Epithelial cell of prostate (primary cell): Measurements from ENCODE around the gene COLEC12.
"Not testable (repeated sequence)": the region's sequence is repeated elsewhere in the genome, so short reads cannot be mapped to it uniquely, and the experiment has no call there.

Experiments used
- DNase-seq: peaks from one replicate; pipeline ENCODE4 v3.0.0-alpha.2; 2011; ENCODE audit warnings: low read depth, low spot score
- H3K27ac ChIP-seq: fragments of 450-650 bp; 2 replicates; pipeline ENCODE4 v1.5.1; 2017; ENCODE audit warnings: mild to moderate bottlenecking

COLEC12 gene

DNA sequence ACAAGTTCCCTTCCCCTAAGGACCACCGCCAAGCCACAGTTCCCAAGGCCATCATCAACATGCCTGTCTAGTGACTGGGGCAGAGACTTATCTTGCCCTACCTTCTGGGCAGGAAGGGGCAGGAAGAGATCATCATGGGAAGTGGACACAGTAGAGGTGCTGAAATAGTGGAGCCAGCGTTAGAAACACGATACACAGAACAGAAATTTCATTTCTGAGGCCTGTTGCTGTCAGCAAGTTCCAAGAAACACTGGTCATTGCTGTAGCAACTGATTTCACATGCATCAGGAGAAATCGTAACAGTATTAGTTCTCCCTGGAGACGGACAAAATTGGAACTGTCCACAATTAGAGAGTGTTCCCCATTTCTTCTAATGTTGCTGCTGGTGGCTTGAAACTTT, 83.0 kb downstream of the COLEC12 start:
- no peak overlapping the region for H3K27ac ChIP-seq
- DNase-seq: no peak

DNA sequence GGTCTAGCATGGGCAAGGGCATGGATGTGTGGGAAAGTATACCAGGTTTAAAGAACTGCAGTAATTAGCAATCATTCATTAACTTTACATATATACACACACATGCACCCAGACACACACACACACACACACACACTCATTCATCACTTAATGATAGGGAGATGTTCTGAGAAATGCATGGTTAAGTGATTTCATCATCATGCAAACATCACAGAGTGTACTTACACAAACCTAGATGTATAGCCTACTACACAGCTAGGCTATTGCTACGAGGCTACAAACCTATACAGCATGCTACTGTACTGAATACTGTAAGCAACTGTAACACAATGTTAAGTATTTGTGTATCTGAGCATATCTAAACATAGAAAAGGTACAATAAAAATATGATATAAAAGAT, 83.6 kb downstream of the COLEC12 start:
- H3K27ac ChIP-seq: no peak overlapping the region
- no peak for DNase-seq

DNA sequence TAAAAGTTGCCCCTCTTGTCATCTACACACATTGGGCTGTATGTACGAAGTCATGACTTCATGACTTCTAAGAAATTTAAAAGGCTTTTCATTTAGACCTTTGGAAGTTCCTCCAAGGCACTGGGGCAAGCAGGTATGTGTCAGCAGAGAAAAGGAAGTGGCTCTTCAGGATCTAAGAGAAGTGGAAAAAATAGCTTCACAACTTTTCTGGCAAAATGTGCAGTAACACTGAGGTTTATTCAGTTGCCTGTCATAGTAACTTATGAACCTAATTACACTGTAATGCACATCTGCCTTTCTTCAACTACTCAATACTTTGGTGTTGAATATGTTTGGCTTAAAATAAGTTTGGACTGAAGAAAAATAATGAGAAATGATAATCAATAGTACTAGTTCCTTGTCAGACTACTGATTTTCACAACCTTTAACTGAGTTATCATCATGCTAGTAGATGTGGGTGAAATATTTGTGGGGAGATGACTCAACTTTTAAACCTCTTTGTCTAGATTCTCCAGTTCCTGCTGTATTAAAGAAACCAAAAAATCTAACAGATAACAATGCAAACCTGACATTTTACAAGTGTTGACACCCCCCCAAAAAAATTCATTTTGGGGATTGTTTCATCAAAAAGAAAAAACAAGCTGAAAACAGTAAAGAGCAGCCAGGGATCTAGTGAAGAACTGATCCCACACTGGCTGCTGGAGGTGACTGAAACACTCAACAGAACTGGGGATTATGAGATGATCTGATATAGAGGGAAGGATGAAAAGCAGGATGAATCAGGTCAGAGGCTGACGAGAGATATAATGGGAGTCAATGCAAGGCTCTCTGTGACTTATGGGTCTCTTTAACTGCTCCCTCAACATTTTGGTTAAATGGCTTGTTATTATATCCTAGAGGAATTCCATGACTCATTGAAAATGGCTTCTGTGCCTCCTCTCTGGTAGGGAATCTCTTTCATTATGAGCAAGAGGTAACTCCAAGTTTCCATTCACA, 84.6 kb downstream of the COLEC12 start:
- no peak for DNase-seq
- H3K27ac ChIP-seq: peak overlapping the region; percentile 30

DNA sequence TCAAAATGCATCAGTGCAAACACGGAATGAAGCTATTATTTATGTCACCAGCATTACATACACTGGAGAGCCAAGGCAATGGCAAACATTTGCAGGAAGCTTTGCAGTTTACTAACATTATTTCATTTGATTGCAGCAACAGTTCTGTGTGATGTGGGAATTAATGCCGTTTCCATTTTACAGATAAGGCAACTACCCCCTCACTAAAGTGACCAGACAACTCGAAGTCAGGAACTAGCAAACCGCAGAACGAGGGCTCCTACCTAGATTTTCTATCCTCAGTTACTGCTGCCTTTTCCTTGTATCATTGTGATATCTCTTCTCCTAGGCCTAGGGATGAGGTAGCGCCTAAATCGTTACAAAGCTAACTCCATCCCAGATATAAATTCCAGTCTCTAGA, 85.5 kb downstream of the COLEC12 start:
- no peak overlapping the region for H3K27ac ChIP-seq
- no peak for DNase-seq

DNA sequence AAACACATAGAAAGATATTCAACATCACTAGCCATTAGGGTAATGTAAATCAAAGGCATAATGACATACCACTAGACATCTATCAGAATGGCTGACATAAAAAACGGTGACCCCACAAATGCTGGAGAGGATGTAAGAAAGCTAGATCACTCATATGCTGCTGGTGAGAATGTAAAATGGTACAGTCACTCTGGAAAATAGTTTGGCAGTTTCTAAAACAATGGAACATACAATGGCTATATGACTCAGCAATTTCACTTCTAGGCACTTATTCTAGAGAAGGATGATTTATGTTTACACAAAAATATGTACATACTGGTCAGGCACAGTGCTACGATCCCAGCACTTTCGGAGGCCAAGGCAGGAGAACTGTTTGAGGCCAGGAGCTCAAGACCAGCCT, 87.3 kb downstream of the COLEC12 start:
- H3K27ac ChIP-seq: no peak overlapping the region
- DNase-seq: no peak

DNA sequence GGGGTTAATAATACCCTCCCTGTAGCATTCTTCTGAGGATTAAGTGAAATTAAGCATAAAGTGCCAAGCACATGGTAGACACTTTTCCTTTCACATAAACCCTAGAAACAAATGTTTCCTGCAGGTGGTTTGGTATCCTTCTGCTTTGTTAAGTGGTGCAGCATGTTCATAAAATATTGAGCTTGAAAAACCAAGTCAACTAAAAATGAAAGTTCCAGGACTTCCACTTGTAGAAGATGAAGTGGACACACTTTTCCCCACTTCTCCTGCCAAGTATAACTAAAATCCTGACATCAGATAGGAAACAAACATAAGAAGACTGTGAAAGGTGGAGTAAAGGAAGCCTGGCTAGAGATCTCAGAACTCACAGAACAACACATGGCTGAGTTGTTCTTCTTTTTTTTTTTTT, 90.5 kb downstream of the COLEC12 start:
- no peak for DNase-seq
- H3K27ac ChIP-seq: no peak overlapping the region

DNA sequence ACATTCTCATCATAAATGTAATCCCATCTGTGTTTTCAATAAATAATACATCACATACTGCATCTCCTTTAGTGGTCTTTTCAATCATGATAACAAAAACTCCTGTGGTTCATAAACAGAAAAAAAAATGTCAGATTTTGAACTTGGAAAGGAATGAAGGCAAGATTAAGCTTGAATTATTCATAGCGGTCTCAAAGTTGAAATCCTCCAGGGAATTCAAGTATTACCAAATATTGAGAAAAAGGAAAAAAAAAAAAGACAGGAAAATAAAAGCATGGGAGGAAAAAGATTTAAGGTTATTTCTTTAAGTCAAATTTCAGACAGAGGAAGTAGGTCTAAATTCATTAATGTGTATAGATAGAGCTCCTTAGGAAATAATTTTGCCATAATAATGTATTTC, 92.1 kb downstream of the COLEC12 start:
- no peak overlapping the region for H3K27ac ChIP-seq
- no peak for DNase-seq

DNA sequence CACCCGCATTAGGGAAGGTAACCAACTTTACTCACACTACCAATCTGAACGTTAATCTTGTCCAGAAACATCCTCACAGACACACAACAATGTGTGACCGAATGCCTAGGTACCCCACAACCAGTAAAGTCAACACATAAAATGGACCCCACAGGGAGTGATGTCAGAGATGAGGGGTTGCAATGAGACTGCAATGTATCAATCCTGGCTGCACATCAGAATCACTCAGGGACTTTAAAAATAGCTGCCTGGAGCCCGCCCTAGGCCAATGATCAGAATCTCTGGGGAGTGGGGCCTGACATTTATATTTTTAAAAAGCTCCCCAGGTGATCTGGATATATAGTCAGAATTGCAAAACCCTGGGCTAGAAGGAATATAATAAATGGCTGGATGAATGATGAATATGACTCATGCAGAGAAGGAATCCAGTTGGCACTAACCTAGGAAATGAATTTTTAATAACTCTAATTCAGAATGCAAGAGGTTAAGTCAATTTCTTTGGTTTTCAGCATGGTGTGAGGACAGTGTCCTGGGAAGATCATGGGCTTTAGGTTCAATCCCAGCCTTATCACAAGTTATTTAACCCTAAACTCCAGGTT, 92.8 kb downstream of the COLEC12 start:
- DNase-seq: no peak
- H3K27ac ChIP-seq: no peak overlapping the region

DNA sequence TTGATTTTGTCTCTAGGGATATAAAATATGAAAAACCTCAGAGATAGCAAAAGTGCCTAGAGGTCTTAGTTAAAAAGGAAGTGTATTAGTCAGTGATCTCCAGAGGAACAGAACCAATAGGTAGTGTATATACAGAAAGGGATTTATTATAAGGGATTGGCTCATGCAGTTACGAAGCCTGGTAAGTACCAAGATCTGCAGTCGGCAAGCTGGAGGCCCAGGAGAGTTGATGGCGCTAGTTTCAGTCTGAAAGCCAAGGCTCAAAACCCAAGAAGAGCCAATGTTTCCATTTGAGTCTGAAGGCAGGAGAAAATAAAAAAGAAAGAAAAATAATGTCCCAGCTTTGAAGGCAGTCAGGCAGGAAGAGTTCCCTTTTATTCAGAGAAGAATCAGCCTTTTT, 93.3 kb downstream of the COLEC12 start:
- DNase-seq: no peak
- H3K27ac ChIP-seq: no peak overlapping the region

DNA sequence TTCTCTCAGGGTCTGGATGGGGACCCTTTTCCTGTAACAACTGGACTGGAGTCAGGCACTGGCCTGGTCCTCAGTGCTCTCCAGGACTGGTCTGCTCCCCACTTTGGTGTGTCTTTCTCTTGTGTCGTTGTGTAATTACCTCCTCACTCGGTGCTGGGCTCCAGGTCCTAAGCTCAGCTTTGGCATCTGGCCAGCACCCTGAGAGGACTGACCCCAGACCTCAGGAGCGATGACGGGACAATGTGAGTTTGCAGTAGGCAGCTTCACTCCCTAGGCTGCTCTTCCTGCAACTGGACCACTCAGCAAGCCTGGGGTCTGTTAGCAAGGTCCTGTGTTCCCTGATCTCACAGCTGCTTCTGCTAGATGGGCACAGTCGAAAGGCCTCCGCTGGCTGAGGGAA, 93.8 kb downstream of the COLEC12 start:
- no peak overlapping the region for H3K27ac ChIP-seq

DNA sequence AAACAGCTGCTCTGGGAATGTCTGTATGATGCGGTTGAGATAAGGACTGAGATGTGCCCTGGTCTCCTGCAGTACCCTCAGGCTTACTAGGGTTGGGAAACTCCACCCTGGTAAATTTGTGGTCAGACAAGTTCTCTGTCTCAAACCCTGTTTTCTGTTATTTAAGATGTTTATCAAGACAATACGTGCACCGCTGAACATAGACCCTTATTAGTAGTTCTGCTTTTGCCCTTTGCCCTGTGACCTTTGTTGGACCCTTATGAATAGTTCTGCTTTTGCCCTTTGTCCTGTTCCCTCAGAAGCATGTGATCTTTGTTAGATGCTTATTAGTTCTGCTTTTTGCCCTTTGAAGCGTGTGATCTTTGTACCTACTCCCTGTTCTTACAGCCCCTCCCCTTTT, 95.5 kb downstream of the COLEC12 start:
- not testable (repeated sequence) for H3K27ac ChIP-seq, DNase-seq

More for the DNA sequence above, 93.8 kb downstream of the COLEC12 start:
- no peak for DNase-seq

DNA sequence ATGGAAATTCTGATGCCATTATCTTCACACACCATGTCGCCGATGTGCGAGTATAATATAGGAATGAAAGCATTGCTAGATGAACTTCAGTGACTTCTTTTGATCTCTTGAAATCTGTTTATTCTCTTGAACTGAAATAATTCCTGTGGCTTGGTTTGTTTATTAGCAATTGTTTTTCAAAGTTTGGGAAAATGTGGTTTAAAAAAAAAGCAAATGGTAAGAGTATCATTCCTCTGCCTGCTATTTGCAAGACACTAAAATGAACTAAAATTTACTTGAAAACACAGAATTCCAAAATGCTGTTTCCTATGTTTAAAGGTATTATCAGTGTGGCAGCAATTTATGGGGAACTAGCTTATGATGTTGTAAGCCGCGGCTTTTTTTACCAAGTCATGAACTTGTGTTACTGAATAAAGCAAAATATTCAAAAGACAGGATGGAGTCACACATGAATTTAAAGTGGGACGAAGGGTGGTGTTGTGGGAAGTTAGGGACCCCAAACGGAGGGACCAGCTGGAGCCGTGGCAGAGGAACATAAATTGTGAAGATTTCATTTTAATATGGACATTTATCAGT, 96.4 kb downstream of the COLEC12 start:
- H3K27ac ChIP-seq: no peak overlapping the region
- DNase-seq: no peak

DNA sequence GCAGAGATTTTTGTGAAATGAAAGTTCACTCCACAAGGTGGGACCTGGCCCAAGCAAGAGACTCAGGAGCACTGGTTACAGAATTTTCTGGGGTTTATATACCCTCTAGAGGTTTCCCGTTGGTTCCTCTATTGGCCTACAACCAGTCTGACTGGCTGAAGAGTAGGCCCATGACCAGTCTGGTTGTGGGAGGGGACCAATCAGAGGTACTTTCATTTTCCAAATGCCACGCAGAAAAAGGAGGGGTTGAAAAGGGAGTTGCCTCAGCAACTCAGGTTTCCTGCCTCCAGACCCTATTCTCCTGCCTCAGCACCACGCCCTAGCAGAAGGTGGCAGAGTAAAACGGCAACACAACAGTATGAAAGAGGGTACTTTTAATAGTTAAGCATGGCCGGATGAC, 98.4 kb downstream of the COLEC12 start:
- DNase-seq: no peak
- H3K27ac ChIP-seq: no peak overlapping the region

DNA sequence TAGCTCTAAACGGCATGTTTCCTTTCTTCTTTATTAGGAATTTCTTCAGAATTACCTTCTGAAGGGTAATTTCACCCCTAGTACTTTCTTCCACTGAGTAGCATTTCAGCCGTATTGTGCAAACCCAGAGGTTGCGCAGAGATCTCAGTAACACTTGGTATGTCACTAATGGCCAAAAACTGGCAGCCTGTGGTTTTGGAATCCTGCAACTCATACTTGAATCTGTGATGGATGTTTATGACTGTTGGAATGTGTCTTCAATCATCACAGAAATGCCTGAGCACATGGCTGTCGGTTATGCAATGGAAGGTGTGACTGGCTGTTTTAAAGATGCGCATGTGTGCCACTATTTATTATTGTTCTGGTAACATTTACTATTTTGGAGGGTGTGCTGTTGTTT, 100.0 kb downstream of the COLEC12 start:
- H3K27ac ChIP-seq: no peak overlapping the region
- no peak for DNase-seq

DNA sequence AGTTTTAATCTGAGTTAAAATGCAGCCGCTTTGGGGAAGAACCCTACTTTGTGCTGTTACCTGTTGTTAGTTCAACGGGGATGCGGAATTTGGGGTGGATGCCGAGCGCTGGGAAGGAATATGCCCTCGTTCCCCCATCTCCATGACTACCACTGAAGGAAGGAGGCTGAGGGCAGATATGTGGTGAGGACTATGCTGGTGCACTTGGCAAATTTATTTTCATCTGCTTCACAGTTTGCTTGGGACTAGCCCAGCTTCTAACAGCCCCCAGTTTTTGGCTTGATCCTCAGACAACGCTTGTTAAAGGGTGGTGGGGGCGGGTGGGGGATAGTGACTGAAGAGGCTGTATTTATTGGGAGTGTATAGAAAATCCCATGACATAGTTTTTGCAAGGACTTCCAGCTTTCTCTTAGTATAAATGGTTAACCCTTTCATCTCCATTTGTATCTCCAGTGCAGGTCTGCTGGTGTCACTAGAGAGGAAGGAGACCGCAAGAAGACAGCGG, 100.8 kb downstream of the COLEC12 start:
- DNase-seq: no peak
- H3K27ac ChIP-seq: no peak overlapping the region

DNA sequence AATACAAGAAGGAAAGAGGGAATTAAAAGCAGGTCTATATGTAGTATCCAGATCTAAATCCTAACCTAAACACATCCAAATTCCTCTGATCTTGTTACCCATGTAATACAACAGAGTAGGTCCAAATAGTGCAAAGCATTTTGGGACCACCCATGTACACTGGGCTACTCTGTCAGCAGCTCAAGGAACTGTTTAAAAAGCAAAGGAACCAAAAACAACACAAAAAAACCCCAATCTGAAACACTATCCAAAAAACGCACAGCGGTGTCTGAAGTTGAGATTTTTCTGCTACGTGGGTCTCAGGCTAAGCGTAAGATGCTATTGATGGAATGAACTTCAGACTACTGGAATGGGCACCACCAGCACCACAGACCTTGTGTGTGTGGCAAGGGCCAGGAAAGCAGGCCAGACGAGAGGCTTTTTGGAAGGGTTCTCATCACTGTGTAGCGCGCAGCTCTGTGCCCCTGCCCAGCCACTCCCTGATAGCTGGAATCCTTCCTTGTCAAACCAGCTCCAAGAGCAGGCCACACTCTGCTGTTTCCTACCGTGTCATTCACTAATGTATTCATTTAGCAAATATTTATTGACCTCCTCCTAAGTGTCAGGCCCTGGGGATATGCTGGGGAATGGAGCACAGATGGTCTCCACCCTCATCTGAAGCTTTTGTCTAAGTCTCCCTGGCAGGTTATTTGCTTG, 101.4 kb downstream of the COLEC12 start:
- H3K27ac ChIP-seq: no peak overlapping the region
- DNase-seq: no peak

DNA sequence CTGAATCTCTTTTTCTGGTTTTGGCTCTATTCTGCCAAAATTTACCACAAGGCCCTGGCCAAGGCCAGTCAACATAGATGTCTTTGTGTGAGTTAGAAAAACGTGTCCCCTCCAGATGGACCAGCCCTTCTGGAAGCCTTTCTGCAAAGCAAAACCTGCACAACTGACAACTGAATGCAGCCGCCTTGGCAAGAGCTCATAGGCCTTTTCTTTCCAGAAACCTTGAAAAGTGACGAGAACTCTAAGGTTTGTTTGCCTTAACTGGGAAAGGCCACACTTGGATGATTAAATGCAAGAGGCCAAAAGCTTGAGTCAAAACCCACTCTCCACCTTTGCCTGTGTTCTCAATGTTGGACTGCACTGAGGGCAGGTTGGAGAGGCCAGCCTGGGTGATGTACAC, 103.9 kb downstream of the COLEC12 start:
- H3K27ac ChIP-seq: no peak overlapping the region
- no peak for DNase-seq

DNA sequence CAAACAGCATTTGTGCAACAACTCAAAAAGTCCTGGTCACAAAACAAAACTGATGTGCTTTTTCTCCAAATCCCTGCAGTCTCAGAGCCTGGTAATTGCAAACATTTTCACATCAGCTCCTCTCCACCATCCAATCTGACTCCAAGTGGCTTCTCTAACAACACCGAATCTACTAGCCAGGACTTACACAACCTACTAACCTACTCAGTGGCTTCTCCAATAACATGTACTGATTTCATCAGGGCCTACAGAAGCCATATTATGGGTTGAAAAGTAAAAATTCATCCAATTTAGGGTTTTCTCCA, 104.3 kb downstream of the COLEC12 start:
- H3K27ac ChIP-seq: no peak overlapping the region
- DNase-seq: no peak

DNA sequence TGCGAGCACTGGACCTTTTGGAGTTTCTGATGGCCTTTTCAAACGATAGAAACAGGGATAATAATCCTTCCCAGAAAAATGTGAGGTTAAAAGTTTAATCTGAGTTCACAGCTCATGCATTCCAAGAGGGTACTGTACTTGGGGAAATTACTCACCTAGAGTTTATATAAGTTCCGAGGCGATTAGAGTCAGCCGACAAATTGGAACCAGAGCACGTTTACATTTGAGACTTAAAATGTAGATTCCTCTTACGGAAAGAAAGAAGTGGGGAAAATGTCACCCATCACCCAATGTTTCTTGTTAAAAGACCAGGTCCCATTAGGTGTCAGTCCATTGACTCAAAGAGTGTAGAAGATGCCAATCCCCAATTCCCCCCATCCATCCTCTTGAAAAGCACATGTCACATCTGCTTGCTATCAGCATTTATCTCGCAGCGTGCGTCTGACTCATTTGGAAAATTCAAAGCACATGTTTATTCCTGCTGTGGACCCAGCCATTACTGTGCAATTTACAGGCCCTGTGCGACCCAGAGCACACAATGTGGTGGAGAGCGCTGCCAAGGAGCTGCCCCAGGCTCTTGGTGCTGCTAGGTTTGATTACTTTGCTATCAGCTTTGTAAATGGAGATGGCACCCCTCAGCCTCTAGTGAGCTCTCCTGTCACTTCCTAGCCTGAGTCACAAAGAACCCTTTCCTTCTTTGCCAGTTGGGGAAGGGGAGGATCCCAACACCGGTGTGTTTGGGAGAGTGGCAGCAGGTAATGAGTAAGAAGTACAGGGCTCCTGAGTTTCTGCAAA, 104.8 kb downstream of the COLEC12 start:
- no peak overlapping the region for H3K27ac ChIP-seq

DNA sequence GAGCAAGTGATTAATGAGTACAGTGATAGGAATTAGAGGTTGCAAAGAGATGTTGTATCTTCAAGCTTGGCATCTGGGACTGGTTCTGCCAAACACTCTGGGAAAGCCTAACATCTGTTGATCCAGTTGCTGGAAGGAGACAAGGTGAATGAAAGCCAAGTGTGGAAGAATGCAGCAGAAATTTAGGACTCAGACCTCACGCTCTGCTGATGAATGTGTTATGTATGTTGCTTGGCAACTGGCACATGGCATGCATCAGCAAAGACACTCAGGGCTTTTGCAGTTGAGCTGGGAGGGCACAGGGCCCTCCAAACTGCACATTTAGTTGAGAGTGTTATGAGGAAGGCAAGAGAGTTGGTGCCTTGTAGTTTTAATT, 105.5 kb downstream of the COLEC12 start:
- no peak for DNase-seq
- no peak overlapping the region for H3K27ac ChIP-seq

More for the DNA sequence above, 104.8 kb downstream of the COLEC12 start:
- no peak for DNase-seq
